ENCODE results near the gene ZC3H8.

ZC3H8 gene

GRCh38 chr2:112162956-112163355 is 91.9 kb downstream of the ZC3H8 start:
- no peak for DNase-seq

DNA sequence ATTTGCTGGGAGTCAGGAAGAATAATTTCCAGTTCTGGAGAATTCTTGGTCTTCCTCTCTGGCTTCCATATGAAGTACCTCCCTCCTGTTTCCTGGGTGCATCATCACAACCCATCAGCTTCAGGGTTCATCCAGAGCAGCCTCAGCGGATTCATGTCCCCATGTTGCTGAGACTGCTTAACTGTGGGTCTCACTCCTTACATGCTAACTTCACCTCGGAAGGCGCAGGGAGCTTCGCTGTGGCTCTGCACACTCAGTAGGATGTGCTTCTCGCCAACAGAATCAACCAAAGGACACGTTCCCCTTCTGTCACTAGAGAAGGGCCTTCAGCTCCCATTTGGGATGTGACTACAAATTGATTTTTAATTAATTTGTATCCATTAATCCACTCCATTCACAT is 92.5 kb downstream of the ZC3H8 start:
- DNase-seq: no peak

Measured in activated CD4-positive, alpha-beta T cell treated with anti-CD3 and anti-CD28 coated beads, Interleukin-2, amount 50 U/mL, for 16 hours (primary cell).